ENCODE data around the gene FLT1.

- TF ChIP-seq POLR2A (IDR thresholded peaks at IDR 0.05): no peak
- TF ChIP-seq CTCF (IDR thresholded peaks at IDR 0.05): no peak
Measured at GRCh38 chr13:28467034-28467433, 27.9 kb downstream of the FLT1 start.
